HepG2 (cell line): Measurements from ENCODE around the gene SMIM24. TPM values are rescaled to one million over a fixed set of nuclear protein-coding genes. Genes with fewer than 3 reads are reported as not detected.

Source experiments
- AFF4 ChIP-seq: sonication (generic); formaldehyde crosslinking; IDR thresholded peaks from 2 replicates; pipeline ENCODE4 v1.4.0; 2020; ENCODE audit warnings: missing genetic modification reagents
- EHMT2 ChIP-seq: fragments of 200-600 bp; sonication (generic); IDR thresholded peaks from 2 replicates; pipeline ENCODE4 v1.7.0; 2017; ENCODE audit warnings: antibody characterized with exemption, low read depth, low read length, borderline replicate concordance
- ELK4 ChIP-seq: sonication (generic); formaldehyde crosslinking; IDR thresholded peaks from 2 replicates; pipeline ENCODE4 v1.9.0; 2021; ENCODE audit warnings: missing genetic modification reagents, borderline replicate concordance
- HMG20A ChIP-seq: IDR thresholded peaks from 2 replicates; pipeline ENCODE4 v1.6.1; 2016; ENCODE audit warnings: borderline replicate concordance
- ISX ChIP-seq: sonication (generic); formaldehyde crosslinking; conservative IDR thresholded peaks from 2 replicates; pipeline ENCODE4 v1.5.0; 2020; ENCODE audit warnings: missing genetic modification reagents
- KLF6 ChIP-seq: IDR thresholded peaks from 2 replicates; pipeline ENCODE4 v1.8.0; 2016; ENCODE audit warnings: missing biosample characterization, missing genetic modification reagents
- POLR2AphosphoS2 ChIP-seq: IDR thresholded peaks from 2 replicates; pipeline ENCODE4 v1.6.1; 2011; ENCODE audit warnings: low read depth, low read length, improper control_type of control experiment
- STAG1 ChIP-seq: sonication (generic); formaldehyde crosslinking; IDR thresholded peaks from 2 replicates; pipeline ENCODE4 v1.4.0; 2020; ENCODE audit warnings: missing genetic modification reagents
- ZBTB33 ChIP-seq: sonication (generic); formaldehyde crosslinking; IDR thresholded peaks from 2 replicates; pipeline ENCODE4 v1.4.0; 2020; ENCODE audit warnings: missing genetic modification reagents
- ZFP36L1 ChIP-seq: sonication (generic); formaldehyde crosslinking; IDR thresholded peaks from 2 replicates; pipeline ENCODE4 v1.8.0; 2022; ENCODE audit warnings: mild to moderate bottlenecking, missing genetic modification reagents, moderate library complexity
- ZNF235 ChIP-seq: sonication (generic); formaldehyde crosslinking; IDR thresholded peaks from 2 replicates; pipeline ENCODE4 v1.8.1; 2023; ENCODE audit warnings: mild to moderate bottlenecking, missing genetic modification reagents, borderline replicate concordance
- polyA plus RNA-seq, 8 experiments: library from polyadenylated mRNA; depleted of rRNA in 3 of 8; stranded (reverse) in 7 of 8; unstranded in 1 of 8; fragments of >200 nt; fragmentation: Illumina TruSeq in 4 of 8; extraction: Trizol in 4 of 8; gene quantifications; 2 replicates each; pipeline versions ENCODE4 v1.2.1 to v1.2.3, GENCODE V29; 2011 to 2016; ENCODE audit warnings: low read depth in 4 of 8, missing spikeins in 1 of 8, mixed read lengths in 1 of 8; ENCODE audit not compliant: insufficient read depth in 1 of 8
- total RNA-seq, 5 experiments: library from RNA; depleted of rRNA; stranded (reverse); fragments of >200 nt; fragmentation: Illumina TruSeq; extraction: Trizol; gene quantifications; 2 replicates each; pipeline ENCODE4 v1.2.3, GENCODE V29; 2016; ENCODE audit warnings: low read depth in 1 of 5
- TF ChIP-seq, protein P1 (sequence below): sonication (generic); formaldehyde crosslinking; IDR thresholded peaks from one replicate; pipeline ENCODE4 v1.5.1; 2020; ENCODE audit warnings: mild to moderate bottlenecking, missing genetic modification reagents; ENCODE audit errors: not compliant biosample characterization

SMIM24 gene
- total and polyA plus RNA-seq, 2 of the 13 experiments (the other 11 are each of a cell fraction or from before 2014, with no cell fraction given) = 11.2 to 70.6 TPM

DNA sequence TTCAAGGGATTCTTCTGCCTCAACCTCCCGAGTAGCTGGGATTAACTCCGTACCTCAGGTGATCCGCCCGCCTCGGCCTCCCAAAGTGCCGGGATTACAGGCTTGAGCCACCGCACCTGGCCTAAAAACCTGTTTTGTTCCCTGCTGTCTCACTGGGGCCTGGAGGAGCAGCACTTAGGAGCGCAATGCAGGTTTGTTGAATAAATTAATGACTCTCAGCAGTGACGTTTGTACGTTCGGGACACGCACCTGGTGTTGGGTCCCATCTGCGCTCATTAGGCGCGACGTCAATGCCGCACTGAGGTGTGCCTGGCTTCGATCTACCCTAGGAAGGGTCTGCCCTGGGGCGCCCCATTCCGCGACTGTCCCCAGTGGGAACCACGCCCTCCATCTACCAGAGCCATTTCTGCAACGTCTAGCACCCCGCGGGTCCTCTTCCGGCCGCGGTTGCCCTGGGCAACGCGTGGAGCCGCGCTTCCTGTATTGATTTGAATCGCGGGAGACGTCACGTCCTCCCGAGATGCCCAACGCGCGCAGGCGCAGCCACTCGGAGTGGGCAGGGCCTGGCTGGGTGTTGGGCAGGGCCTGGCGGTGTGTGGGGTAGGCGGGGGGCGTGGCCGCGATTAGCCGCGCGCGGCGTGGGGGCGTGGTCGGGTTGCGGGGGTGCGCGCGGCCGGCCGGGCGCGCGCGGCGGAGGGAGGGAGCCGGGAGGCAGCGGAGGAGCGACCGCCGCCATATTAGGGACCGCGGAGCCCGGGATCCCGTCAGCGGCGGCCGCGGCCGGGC, 25.5 kb upstream of the SMIM24 start, which contains the start of gene FZR1 (continued):
- TF ChIP-seq ZBTB33 (CRISPR knock-in tag) (no peak), EHMT2 (no peak), ISX (CRISPR knock-in tag) (no peak), HMG20A (peak; percentile 10; the same call in 1 of the 2 replicates), KLF6 (CRISPR knock-in tag) (peak; percentile 78; the same call in 1 of the 2 replicates), AFF4 (no peak), ELK4 (CRISPR knock-in tag) (no peak), STAG1 (no peak), POLR2AphosphoS2 (no peak), ZNF235 (no peak), ZFP36L1 (CRISPR knock-in tag) (peak; percentile 76; the same call in 1 of the 2 replicates)
- TF ChIP-seq, protein P1, sequence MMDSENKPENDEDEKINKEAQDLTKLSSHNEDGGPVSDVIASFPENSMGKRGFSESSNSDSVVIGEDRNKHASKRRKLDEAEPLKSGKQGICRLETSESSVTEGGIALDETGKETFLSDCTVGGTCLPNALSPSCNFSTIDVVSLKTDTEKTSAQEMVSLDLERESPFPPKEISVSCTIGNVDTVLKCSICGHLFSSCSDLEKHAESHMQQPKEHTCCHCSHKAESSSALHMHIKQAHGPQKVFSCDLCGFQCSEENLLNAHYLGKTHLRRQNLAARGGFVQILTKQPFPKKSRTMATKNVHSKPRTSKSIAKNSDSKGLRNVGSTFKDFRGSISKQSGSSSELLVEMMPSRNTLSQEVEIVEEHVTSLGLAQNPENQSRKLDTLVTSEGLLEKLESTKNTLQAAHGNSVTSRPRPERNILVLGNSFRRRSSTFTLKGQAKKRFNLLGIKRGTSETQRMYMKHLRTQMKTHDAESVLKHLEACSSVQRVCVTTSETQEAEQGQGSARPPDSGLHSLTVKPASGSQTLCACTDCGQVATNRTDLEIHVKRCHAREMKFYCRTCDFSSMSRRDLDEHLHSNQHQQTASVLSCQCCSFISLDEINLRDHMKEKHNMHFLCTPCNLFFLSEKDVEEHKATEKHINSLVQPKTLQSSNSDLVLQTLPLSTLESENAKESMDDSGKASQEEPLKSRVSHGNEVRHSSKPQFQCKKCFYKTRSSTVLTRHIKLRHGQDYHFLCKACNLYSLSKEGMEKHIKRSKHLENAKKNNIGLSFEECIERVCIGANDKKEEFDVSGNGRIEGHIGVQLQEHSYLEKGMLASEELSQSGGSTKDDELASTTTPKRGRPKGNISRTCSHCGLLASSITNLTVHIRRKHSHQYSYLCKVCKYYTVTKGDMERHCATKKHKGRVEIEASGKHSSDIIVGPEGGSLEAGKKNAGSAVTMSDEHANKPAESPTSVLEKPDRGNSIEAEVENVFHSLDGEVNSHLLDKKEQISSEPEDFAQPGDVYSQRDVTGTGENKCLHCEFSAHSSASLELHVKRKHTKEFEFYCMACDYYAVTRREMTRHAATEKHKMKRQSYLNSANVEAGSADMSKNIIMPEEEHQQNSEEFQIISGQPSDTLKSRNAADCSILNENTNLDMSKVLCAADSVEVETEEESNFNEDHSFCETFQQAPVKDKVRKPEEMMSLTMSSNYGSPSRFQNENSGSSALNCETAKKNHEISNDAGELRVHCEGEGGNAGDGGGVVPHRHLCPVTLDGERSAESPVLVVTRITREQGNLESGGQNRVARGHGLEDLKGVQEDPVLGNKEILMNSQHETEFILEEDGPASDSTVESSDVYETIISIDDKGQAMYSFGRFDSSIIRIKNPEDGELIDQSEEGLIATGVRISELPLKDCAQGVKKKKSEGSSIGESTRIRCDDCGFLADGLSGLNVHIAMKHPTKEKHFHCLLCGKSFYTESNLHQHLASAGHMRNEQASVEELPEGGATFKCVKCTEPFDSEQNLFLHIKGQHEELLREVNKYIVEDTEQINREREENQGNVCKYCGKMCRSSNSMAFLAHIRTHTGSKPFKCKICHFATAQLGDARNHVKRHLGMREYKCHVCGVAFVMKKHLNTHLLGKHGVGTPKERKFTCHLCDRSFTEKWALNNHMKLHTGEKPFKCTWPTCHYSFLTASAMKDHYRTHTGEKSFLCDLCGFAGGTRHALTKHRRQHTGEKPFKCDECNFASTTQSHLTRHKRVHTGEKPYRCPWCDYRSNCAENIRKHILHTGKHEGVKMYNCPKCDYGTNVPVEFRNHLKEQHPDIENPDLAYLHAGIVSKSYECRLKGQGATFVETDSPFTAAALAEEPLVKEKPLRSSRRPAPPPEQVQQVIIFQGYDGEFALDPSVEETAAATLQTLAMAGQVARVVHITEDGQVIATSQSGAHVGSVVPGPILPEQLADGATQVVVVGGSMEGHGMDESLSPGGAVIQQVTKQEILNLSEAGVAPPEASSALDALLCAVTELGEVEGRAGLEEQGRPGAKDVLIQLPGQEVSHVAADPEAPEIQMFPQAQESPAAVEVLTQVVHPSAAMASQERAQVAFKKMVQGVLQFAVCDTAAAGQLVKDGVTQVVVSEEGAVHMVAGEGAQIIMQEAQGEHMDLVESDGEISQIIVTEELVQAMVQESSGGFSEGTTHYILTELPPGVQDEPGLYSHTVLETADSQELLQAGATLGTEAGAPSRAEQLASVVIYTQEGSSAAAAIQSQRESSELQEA (CRISPR knock-in tag) = no peak
